Superior temporal gyrus (tissue), 1 donor: ENCODE measurements around the gene RIPPLY1.
"Not testable (repeated sequence)": the region's sequence is repeated elsewhere in the genome, so short reads cannot be mapped to it uniquely, and the experiment has no call there.

Experiments used
- DNase-seq: peaks from one replicate; pipeline ENCODE4 v3.0.0-alpha.2; 2016; ENCODE audit errors: extremely low spot score

RIPPLY1 gene

GRCh38 chrX:106912864-106913263 lies 9.7 kb upstream of the RIPPLY1 start:
- no peak for DNase-seq

- DNase-seq: no peak
These were observed 3.2 kb upstream of the RIPPLY1 start for GRCh38 chrX:106906361-106906760.

GRCh38 chrX:106905064-106905708 lies 2.0 kb upstream of the RIPPLY1 start:
- no peak for DNase-seq

- DNase-seq: no peak
These were observed 851 bp upstream of the RIPPLY1 start for GRCh38 chrX:106903856-106904528.

- no peak for DNase-seq
These were observed 457 bp downstream of the RIPPLY1 start for GRCh38 chrX:106902684-106903083.

GRCh38 chrX:106901781-106902219 lies 1.3 kb downstream of the RIPPLY1 start:
- no peak for DNase-seq

GRCh38 chrX:106901341-106901740 lies 1.8 kb downstream of the RIPPLY1 start:
- no peak for DNase-seq

- DNase-seq: no peak
These were observed 3.3 kb downstream of the RIPPLY1 start for GRCh38 chrX:106899841-106900240.

GRCh38 chrX:106899276-106899675 lies 3.9 kb downstream of the RIPPLY1 start:
- DNase-seq: no peak

- peak; percentile 35 for DNase-seq
These were observed 4.7 kb downstream of the RIPPLY1 start for GRCh38 chrX:106898462-106898861.

- DNase-seq: no peak
These were observed 5.9 kb downstream of the RIPPLY1 start for GRCh38 chrX:106897259-106897658.

GRCh38 chrX:106894978-106895452 lies 8.1 kb downstream of the RIPPLY1 start:
- DNase-seq: no peak

GRCh38 chrX:106894392-106894909 lies 8.7 kb downstream of the RIPPLY1 start:
- DNase-seq: peak; percentile 76

- DNase-seq: no peak
These were observed 11.2 kb downstream of the RIPPLY1 start for GRCh38 chrX:106891762-106892460.

GRCh38 chrX:106889468-106889867 lies 13.7 kb downstream of the RIPPLY1 start:
- DNase-seq: no peak

- DNase-seq: no peak
These were observed 28.0 kb downstream of the RIPPLY1 start for GRCh38 chrX:106875151-106875550.

GRCh38 chrX:106874075-106874474 lies 29.1 kb downstream of the RIPPLY1 start:
- peak; percentile 36 for DNase-seq

- not testable (repeated sequence) for DNase-seq
These were observed 30.3 kb downstream of the RIPPLY1 start for GRCh38 chrX:106872796-106873195.

- no peak for DNase-seq
These were observed 39.4 kb downstream of the RIPPLY1 start for GRCh38 chrX:106863697-106864096.

GRCh38 chrX:106862972-106863688 lies 40.0 kb downstream of the RIPPLY1 start:
- DNase-seq: no peak
